Measurements from ENCODE around the gene HES4. TPM values are rescaled to one million over a fixed set of nuclear protein-coding genes. Genes with fewer than 3 reads are reported as not detected.

Gene HES4
- total and polyA plus RNA-seq, 2 of the 13 experiments (the other 11 are each of a cell fraction or from before 2014, with no cell fraction given), result 8.8 to 10.6 TPM

GRCh38 chr1:1045129-1045528, 45.2 kb upstream of the HES4 start:
- H4K20me1 ChIP-seq (ENCODE audit: insufficient read depth, low read length), result no peaks in the 10 kb centered on the region
- H3K4me1 ChIP-seq (ENCODE audit: insufficient read depth, low read length), result no peaks in the 10 kb centered on the region
- FAIRE-seq, result no peak
- no peaks in the 10 kb centered on the region for H3K27me3 ChIP-seq (ENCODE audit: control insufficient read depth in 1 of 2, insufficient read depth in 2 of 2, low read length in 2 of 2)
- ChIA-PET CTCF (ENCODE audit: low intra/inter-chr PET ratio, low total read pairs) (no interaction called here), POLR2A (no interaction called here)
- no peak for TF ChIP-seq ZNF713 (CRISPR knock-in tag; IDR thresholded peaks at IDR 0.05)
- TF ChIP-seq STAG1 (CRISPR knock-in tag; IDR thresholded peaks at IDR 0.05), result no peak
- no peak for TF ChIP-seq ZC3H13 (CRISPR knock-in tag; IDR thresholded peaks at IDR 0.05)
- TF ChIP-seq CBX5 (CRISPR knock-in tag; IDR thresholded peaks at IDR 0.05; ENCODE audit: borderline replicate concordance), result no peak
- no peak for TF ChIP-seq ERF (CRISPR knock-in tag; IDR thresholded peaks at IDR 0.05)
- TF ChIP-seq, protein P1, sequence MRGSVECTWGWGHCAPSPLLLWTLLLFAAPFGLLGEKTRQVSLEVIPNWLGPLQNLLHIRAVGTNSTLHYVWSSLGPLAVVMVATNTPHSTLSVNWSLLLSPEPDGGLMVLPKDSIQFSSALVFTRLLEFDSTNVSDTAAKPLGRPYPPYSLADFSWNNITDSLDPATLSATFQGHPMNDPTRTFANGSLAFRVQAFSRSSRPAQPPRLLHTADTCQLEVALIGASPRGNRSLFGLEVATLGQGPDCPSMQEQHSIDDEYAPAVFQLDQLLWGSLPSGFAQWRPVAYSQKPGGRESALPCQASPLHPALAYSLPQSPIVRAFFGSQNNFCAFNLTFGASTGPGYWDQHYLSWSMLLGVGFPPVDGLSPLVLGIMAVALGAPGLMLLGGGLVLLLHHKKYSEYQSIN (CRISPR knock-in tag; IDR thresholded peaks at IDR 0.05; ENCODE audit: borderline replicate concordance), result no peak
- TF ChIP-seq EP300 (IDR thresholded peaks at IDR 0.05; ENCODE audit: low read depth in 2 of 2, low read length in 2 of 2), result no peak
- no peak for TF ChIP-seq EP300 (CRISPR knock-in tag; IDR thresholded peaks at IDR 0.05; ENCODE audit: borderline replicate concordance)
- TF ChIP-seq, protein P2, sequence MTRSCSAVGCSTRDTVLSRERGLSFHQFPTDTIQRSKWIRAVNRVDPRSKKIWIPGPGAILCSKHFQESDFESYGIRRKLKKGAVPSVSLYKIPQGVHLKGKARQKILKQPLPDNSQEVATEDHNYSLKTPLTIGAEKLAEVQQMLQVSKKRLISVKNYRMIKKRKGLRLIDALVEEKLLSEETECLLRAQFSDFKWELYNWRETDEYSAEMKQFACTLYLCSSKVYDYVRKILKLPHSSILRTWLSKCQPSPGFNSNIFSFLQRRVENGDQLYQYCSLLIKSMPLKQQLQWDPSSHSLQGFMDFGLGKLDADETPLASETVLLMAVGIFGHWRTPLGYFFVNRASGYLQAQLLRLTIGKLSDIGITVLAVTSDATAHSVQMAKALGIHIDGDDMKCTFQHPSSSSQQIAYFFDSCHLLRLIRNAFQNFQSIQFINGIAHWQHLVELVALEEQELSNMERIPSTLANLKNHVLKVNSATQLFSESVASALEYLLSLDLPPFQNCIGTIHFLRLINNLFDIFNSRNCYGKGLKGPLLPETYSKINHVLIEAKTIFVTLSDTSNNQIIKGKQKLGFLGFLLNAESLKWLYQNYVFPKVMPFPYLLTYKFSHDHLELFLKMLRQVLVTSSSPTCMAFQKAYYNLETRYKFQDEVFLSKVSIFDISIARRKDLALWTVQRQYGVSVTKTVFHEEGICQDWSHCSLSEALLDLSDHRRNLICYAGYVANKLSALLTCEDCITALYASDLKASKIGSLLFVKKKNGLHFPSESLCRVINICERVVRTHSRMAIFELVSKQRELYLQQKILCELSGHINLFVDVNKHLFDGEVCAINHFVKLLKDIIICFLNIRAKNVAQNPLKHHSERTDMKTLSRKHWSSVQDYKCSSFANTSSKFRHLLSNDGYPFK (CRISPR knock-in tag; IDR thresholded peaks at IDR 0.05; ENCODE audit: borderline replicate concordance), result no peak
- no peak for TF ChIP-seq KLF16 (CRISPR knock-in tag; IDR thresholded peaks at IDR 0.05)
- H3K36me3 ChIP-seq (replicated peaks in 1 of 2; ENCODE audit: control insufficient read depth in 1 of 2, insufficient read depth in 2 of 2, low read length in 2 of 2), result peaks cover 41 to 61% of the 10 kb centered on the region in 2 experiments; a peak in 4 of 5 replicates
- in situ Hi-C loops (cut with HindIII; ENCODE audit: extremely low pct_ligation_motif_present, low pct_unique_long_range_greater_than_20kb) (no loop called here), intact Hi-C loops (cut with micrococcal nuclease; ENCODE audit: unreplicated experiment) (no loop called here)
- no peak overlapping the region for H3K4me2 ChIP-seq (ENCODE audit: low read depth, low read length)
- no TSS peak for BruUV-seq (replicated peaks)
- H3K9ac ChIP-seq (ENCODE audit: insufficient read depth, low read depth, low read length), result no peak overlapping the region
- H3K4me3 ChIP-seq (replicated peaks in 1 of 3; ENCODE audit: insufficient read depth in 1 of 3, low read depth in 2 of 3, low read length in 3 of 3), result no peak overlapping the region
- WGBS (ENCODE audit: low lambda C conversion rate), result 98% methylated on average over 9 of the region's 23 CpGs
- no peaks in the 10 kb centered on the region for H3K9me3 ChIP-seq (ENCODE audit: low read length)
- ATAC-seq, result no peak
- no peak for DNase-seq (ENCODE audit: low spot score)
- no peak overlapping the region for H3K27ac ChIP-seq (ENCODE audit: extremely low read length, insufficient read depth, low read length)
- no peak overlapping the region for H2AFZ ChIP-seq (ENCODE audit: low read length)
- H3K79me2 ChIP-seq (ENCODE audit: insufficient read depth, low read length), result no peaks in the 10 kb centered on the region

Measured in HepG2 (cell line).